ENCODE data around the gene SPOCK2. TPM values are rescaled to one million over a fixed set of nuclear protein-coding genes. Genes with fewer than 3 reads are reported as not detected.

Gene SPOCK2
- total RNA-seq, 1 experiment from 2014 or later = 1.8 TPM

DNA sequence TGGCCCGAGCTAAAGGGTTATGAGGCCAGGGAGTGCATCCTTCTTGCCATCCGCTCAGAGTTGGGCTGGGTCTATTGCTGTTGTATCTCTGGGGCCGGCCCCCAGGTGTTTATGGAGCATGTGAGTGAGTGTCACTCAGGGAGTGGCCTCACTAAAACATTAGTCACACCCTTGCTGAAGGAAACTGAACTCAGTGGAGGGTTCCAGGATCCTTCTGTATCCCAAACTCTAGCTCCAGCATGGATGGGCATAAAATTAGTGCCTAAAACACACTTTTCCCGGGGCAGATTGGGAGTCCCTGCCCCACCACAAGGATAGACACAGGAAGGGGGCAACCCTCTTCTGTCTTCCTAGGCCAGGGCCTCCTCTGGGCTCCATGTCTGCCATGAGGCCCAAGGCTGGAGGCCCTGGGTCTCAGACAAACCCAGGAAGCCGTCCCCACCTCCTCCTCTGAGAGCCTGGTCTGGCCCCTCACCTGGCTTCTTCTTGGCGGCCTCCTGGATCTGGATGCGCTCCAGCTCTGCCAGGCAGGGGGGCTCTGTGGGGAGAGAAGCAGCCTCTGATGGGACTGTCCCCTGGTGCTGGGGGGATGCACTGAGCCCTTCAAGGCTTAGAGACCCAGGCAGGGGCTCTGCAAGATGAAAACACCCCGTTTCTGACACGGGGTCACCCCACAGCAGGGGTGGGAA is 24.5 kb downstream of the SPOCK2 start:
- H2AK5ac ChIP-seq (ENCODE audit: insufficient read length, low read length) = no peak overlapping the region
- H3K79me2 ChIP-seq (ENCODE audit: insufficient read depth, low read length) = no peaks in the 10 kb centered on the region
- no peak for DNase-seq
- no peaks in the 10 kb centered on the region for H3K79me1 ChIP-seq (ENCODE audit: insufficient read depth, low read depth, low read length, poor library complexity, severe bottlenecking)
- no peak overlapping the region for H2BK5ac ChIP-seq (ENCODE audit: insufficient read length, low read length)
- H3T11ph ChIP-seq (ENCODE audit: low read length) = no peak overlapping the region
- H4K91ac ChIP-seq (ENCODE audit: insufficient read length, low read depth, low read length) = no peak overlapping the region
- no peak overlapping the region for H2BK15ac ChIP-seq (ENCODE audit: low read depth, low read length)
- no peak overlapping the region for H3K18ac ChIP-seq (ENCODE audit: insufficient read length, low read depth, low read length)
- no peak overlapping the region for H2BK120ac ChIP-seq (ENCODE audit: low read depth, low read length, poor library complexity, severe bottlenecking)
- no peak for TF ChIP-seq CTCF (conservative IDR thresholded peaks at IDR 0.05)
- no peak overlapping the region for H3K27ac Mint-ChIP-seq
- no peak overlapping the region for H2AFZ ChIP-seq (ENCODE audit: low read length)
- H4K5ac ChIP-seq (ENCODE audit: insufficient read length, low read depth, low read length) = no peak overlapping the region
- no peak overlapping the region for H3K23ac ChIP-seq (ENCODE audit: insufficient read length, low read depth, low read length)
- no peak overlapping the region for H4K8ac ChIP-seq (replicated peaks; ENCODE audit: insufficient read length, low read depth, low read length)
- no peak overlapping the region for H2BK20ac ChIP-seq (ENCODE audit: low read depth, low read length, poor library complexity, severe bottlenecking)
- H3K9me3 ChIP-seq (ENCODE audit: control insufficient read depth, low read depth, low read length) = no peaks in the 10 kb centered on the region
- H4K20me1 ChIP-seq (ENCODE audit: control insufficient read depth, insufficient read depth, insufficient read length) = no peaks in the 10 kb centered on the region
- no peak overlapping the region for H3K4ac ChIP-seq (ENCODE audit: low read depth, low read length)
- H3K4me1 Mint-ChIP-seq = peaks cover 14 to 23% of the 10 kb centered on the region in 2 experiments
- no peak overlapping the region for H3K9ac ChIP-seq (ENCODE audit: extremely low read depth, insufficient read length, low read length)
- no peak overlapping the region for H3K27ac ChIP-seq (ENCODE audit: insufficient read length, low read depth, low read length)
- H3K23me2 ChIP-seq (ENCODE audit: insufficient read length, low read depth, low read length, poor library complexity, severe bottlenecking) = no peaks in the 10 kb centered on the region
- no peaks in the 10 kb centered on the region for H3K27me3 ChIP-seq (ENCODE audit: insufficient read depth, low read length)
- H3K4me1 ChIP-seq (ENCODE audit: insufficient read depth, low read length) = no peaks in the 10 kb centered on the region
- no peak overlapping the region for H3K56ac ChIP-seq (ENCODE audit: insufficient read length, low read depth, low read length)
- H3K4me2 ChIP-seq (ENCODE audit: insufficient read depth, insufficient read length, low read length) = no peak overlapping the region
- no peaks in the 10 kb centered on the region for H3K36me3 Mint-ChIP-seq (ENCODE audit: insufficient read depth in 1 of 3, low read depth in 3 of 3)
- no peak overlapping the region for H3K4me3 Mint-ChIP-seq
- no CpG with 5 or more reads among the region's 9 CpGs for WGBS (ENCODE audit: extremely low coverage, insufficient read length, low lambda C conversion rate)
- no peaks in the 10 kb centered on the region for H3K9me3 Mint-ChIP-seq
- peaks cover 4% of the 10 kb centered on the region for H3K27me3 Mint-ChIP-seq (ENCODE audit: low read depth)
- no peak overlapping the region for H2BK12ac ChIP-seq (ENCODE audit: insufficient read length, low read depth, low read length)
- no peak overlapping the region for H3K14ac ChIP-seq (ENCODE audit: insufficient read depth, low read length)
